Activated T-cell treated with anti-CD3 and anti-CD28 coated beads, Interleukin-2, amount 50 U/mL, for 4 hours (primary cell): ENCODE results near the gene POM121L2. TPM values are rescaled to one million over a fixed set of nuclear protein-coding genes. Genes with fewer than 3 reads are reported as not detected.
"Not testable (repeated sequence)": the region's sequence is repeated elsewhere in the genome, so short reads cannot be mapped to it uniquely, and the experiment has no call there.

Experiments
- ATAC-seq, 2 donors: fragments of 200-7000 bp; cut with Tn5 transposase; one replicate each; pipeline ENCODE4 v1.10.0; 2021
- DNase-seq: peaks from one replicate; pipeline ENCODE4 v3.0.0-alpha.2; 2020
- H3K27me3 Mint-ChIP-seq: one replicate; pipeline ENCODE4 v1.8.0; 2021; ENCODE audit warnings: low read depth, mixed read lengths
- H3K36me3 Mint-ChIP-seq: one replicate; pipeline ENCODE4 v1.8.0; 2022; ENCODE audit warnings: mixed read lengths; ENCODE audit not compliant: insufficient read depth
- H3K4me1 Mint-ChIP-seq: one replicate; pipeline ENCODE4 v1.8.0; 2021; ENCODE audit warnings: low read depth, mixed read lengths
- H3K4me3 Mint-ChIP-seq: one replicate; pipeline ENCODE4 v1.8.0; 2021; ENCODE audit warnings: mild to moderate bottlenecking, moderate library complexity, mixed read lengths
- H3K9me3 Mint-ChIP-seq: one replicate; pipeline ENCODE4 v1.8.0; 2021; ENCODE audit warnings: mixed read lengths
- total RNA-seq, 3 donors: library from RNA; stranded (reverse); gene quantifications; one replicate each; pipeline ENCODE4 v1.2.1, GENCODE V29; 2021

POM121L2 gene
- total RNA-seq, 3 donors from 2014 or later: not detected

GRCh38 chr6:27283279-27283678 lies 28.8 kb downstream of the POM121L2 start:
- no peaks in the 10 kb centered on the region for H3K36me3 Mint-ChIP-seq

GRCh38 chr6:27281569-27281968 lies 30.5 kb downstream of the POM121L2 start:
- no peak overlapping the region for H3K4me3 Mint-ChIP-seq
- peaks cover 3% of the 10 kb centered on the region for H3K4me1 Mint-ChIP-seq
- peaks cover 88% of the 10 kb centered on the region for H3K27me3 Mint-ChIP-seq
- H3K36me3 Mint-ChIP-seq: no peaks in the 10 kb centered on the region
- DNase-seq (no peak), ATAC-seq (no peak)
- H3K9me3 Mint-ChIP-seq: peaks cover 28% of the 10 kb centered on the region

More at GRCh38 chr6:27283279-27283678, 28.8 kb downstream of the POM121L2 start:
- Mint-ChIP-seq H3K9me3 (peaks cover 32% of the 10 kb centered on the region), H3K4me3 (no peak overlapping the region), H3K4me1 (peaks cover 3% of the 10 kb centered on the region), H3K27me3 (peaks cover 90% of the 10 kb centered on the region)
- ATAC-seq (no peak), DNase-seq (no peak)

GRCh38 chr6:27281105-27281539 lies 31.0 kb downstream of the POM121L2 start:
- no peaks in the 10 kb centered on the region for H3K36me3 Mint-ChIP-seq

GRCh38 chr6:27280540-27281000 lies 31.5 kb downstream of the POM121L2 start:
- Mint-ChIP-seq H3K27me3 (peaks cover 88% of the 10 kb centered on the region), H3K4me3 (no peak overlapping the region), H3K9me3 (peaks cover 33% of the 10 kb centered on the region), H3K4me1 (peaks cover 3% of the 10 kb centered on the region), H3K36me3 (no peaks in the 10 kb centered on the region)
- ATAC-seq (no peak), DNase-seq (no peak)

More at GRCh38 chr6:27281105-27281539, 31.0 kb downstream of the POM121L2 start:
- ATAC-seq (no peak), DNase-seq (no peak)
- no peak overlapping the region for H3K4me3 Mint-ChIP-seq
- peaks cover 88% of the 10 kb centered on the region for H3K27me3 Mint-ChIP-seq
- H3K9me3 Mint-ChIP-seq: peaks cover 29% of the 10 kb centered on the region
- H3K4me1 Mint-ChIP-seq: peaks cover 3% of the 10 kb centered on the region

GRCh38 chr6:27280064-27280539 lies 32.0 kb downstream of the POM121L2 start:
- Mint-ChIP-seq H3K4me1 (peaks cover 3% of the 10 kb centered on the region), H3K36me3 (no peaks in the 10 kb centered on the region), H3K27me3 (peaks cover 85% of the 10 kb centered on the region), H3K9me3 (peaks cover 30% of the 10 kb centered on the region), H3K4me3 (no peak overlapping the region)
- ATAC-seq (no peak), DNase-seq (no peak)

- ATAC-seq: no peak
- peaks cover 25% of the 10 kb centered on the region for H3K9me3 Mint-ChIP-seq
- no peaks in the 10 kb centered on the region for H3K36me3 Mint-ChIP-seq
- H3K4me1 Mint-ChIP-seq: peaks cover 3% of the 10 kb centered on the region
- no peak overlapping the region for H3K4me3 Mint-ChIP-seq
- H3K27me3 Mint-ChIP-seq: peaks cover 84% of the 10 kb centered on the region
- DNase-seq: no peak
These were observed 32.5 kb downstream of the POM121L2 start for GRCh38 chr6:27279513-27280063.

GRCh38 chr6:27275025-27275956 lies 36.8 kb downstream of the POM121L2 start:
- H3K36me3 Mint-ChIP-seq: no peaks in the 10 kb centered on the region
- H3K4me3 Mint-ChIP-seq: no peak overlapping the region
- H3K4me1 Mint-ChIP-seq: peaks cover 3% of the 10 kb centered on the region
- peaks cover 6% of the 10 kb centered on the region for H3K9me3 Mint-ChIP-seq
- no peak for DNase-seq
- ATAC-seq: no peak
- H3K27me3 Mint-ChIP-seq: peaks cover 70% of the 10 kb centered on the region

- H3K36me3 Mint-ChIP-seq: no peaks in the 10 kb centered on the region
- DNase-seq: no peak
- H3K27me3 Mint-ChIP-seq: peaks cover 70% of the 10 kb centered on the region
These were observed 38.3 kb downstream of the POM121L2 start for GRCh38 chr6:27273783-27274182.

GRCh38 chr6:27268803-27269202 lies 43.3 kb downstream of the POM121L2 start:
- H3K4me3 Mint-ChIP-seq: no peak overlapping the region
- no peak for ATAC-seq

More at GRCh38 chr6:27273783-27274182, 38.3 kb downstream of the POM121L2 start:
- no peak for ATAC-seq
- H3K4me3 Mint-ChIP-seq: no peak overlapping the region
- H3K4me1 Mint-ChIP-seq: no peaks in the 10 kb centered on the region
- H3K9me3 Mint-ChIP-seq: peaks cover 6% of the 10 kb centered on the region

GRCh38 chr6:27267857-27268434 lies 44.1 kb downstream of the POM121L2 start:
- H3K4me3 Mint-ChIP-seq: no peak overlapping the region
- H3K9me3 Mint-ChIP-seq: no peaks in the 10 kb centered on the region
- no peak for DNase-seq
- H3K27me3 Mint-ChIP-seq: peaks cover 68% of the 10 kb centered on the region
- H3K4me1 Mint-ChIP-seq: no peaks in the 10 kb centered on the region
- no peaks in the 10 kb centered on the region for H3K36me3 Mint-ChIP-seq
- no peak for ATAC-seq

More at GRCh38 chr6:27268803-27269202, 43.3 kb downstream of the POM121L2 start:
- DNase-seq: no peak
- no peaks in the 10 kb centered on the region for H3K36me3 Mint-ChIP-seq
- no peaks in the 10 kb centered on the region for H3K4me1 Mint-ChIP-seq
- peaks cover 69% of the 10 kb centered on the region for H3K27me3 Mint-ChIP-seq
- H3K9me3 Mint-ChIP-seq: no peaks in the 10 kb centered on the region

GRCh38 chr6:27267003-27267402 lies 45.1 kb downstream of the POM121L2 start:
- not testable (repeated sequence) for H3K36me3 Mint-ChIP-seq, DNase-seq, H3K4me3 Mint-ChIP-seq, H3K9me3 Mint-ChIP-seq, ATAC-seq, H3K4me1 Mint-ChIP-seq
- peaks cover 66% of the 10 kb centered on the region for H3K27me3 Mint-ChIP-seq

- Mint-ChIP-seq H3K4me3 (no peak overlapping the region), H3K4me1 (no peaks in the 10 kb centered on the region), H3K36me3 (no peaks in the 10 kb centered on the region), H3K27me3 (peaks cover 80% of the 10 kb centered on the region), H3K9me3 (no peaks in the 10 kb centered on the region)
- DNase-seq: no peak
- ATAC-seq: no peak
These were observed 48.2 kb downstream of the POM121L2 start for GRCh38 chr6:27263886-27264285.

- DNase-seq (no peak), ATAC-seq (no peak)
- Mint-ChIP-seq H3K9me3 (no peaks in the 10 kb centered on the region), H3K27me3 (peaks cover 79% of the 10 kb centered on the region), H3K4me1 (no peaks in the 10 kb centered on the region), H3K4me3 (no peak overlapping the region), H3K36me3 (no peaks in the 10 kb centered on the region)
These were observed 51.2 kb downstream of the POM121L2 start for GRCh38 chr6:27260836-27261375.

- ATAC-seq: no peak
- peaks cover 80% of the 10 kb centered on the region for H3K27me3 Mint-ChIP-seq
- no peaks in the 10 kb centered on the region for H3K36me3 Mint-ChIP-seq
- H3K4me1 Mint-ChIP-seq: no peaks in the 10 kb centered on the region
- DNase-seq: no peak
- no peak overlapping the region for H3K4me3 Mint-ChIP-seq
- H3K9me3 Mint-ChIP-seq: no peaks in the 10 kb centered on the region
These were observed 51.7 kb downstream of the POM121L2 start for GRCh38 chr6:27260369-27260768.
